Osteoblast (primary cell): Measurements from ENCODE around the gene CSF3. TPM values are rescaled to one million over a fixed set of nuclear protein-coding genes. Genes with fewer than 3 reads are reported as not detected.
A peak's percentile ranks its signal among the peaks of the same experiment; 100 is the strongest.

ENCODE experiments used
- DNase-seq: peaks from one replicate; pipeline ENCODE4 v3.0.0; 2011; ENCODE audit warnings: low spot score, mixed read lengths; ENCODE audit not compliant: insufficient read length; ENCODE audit errors: missing footprints
- H2AFZ ChIP-seq: 2 replicates; pipeline ENCODE4 v1.6.0; 2011; ENCODE audit warnings: mild to moderate bottlenecking, low read length
- H3K27ac ChIP-seq: 2 replicates; pipeline ENCODE4 v1.5.1; 2011; ENCODE audit warnings: mild to moderate bottlenecking, low read depth, low read length, moderate library complexity
- H3K27me3 ChIP-seq: 2 replicates; pipeline ENCODE4 v1.6.0; 2012; ENCODE audit warnings: mild to moderate bottlenecking, control low read depth, inconsistent platforms, low read length, moderate library complexity; ENCODE audit not compliant: insufficient read depth
- H3K36me3 ChIP-seq: 2 replicates; pipeline ENCODE4 v1.5.1; 2011; ENCODE audit warnings: mild to moderate bottlenecking, low read length, control low read depth, moderate library complexity; ENCODE audit not compliant: insufficient read depth
- H3K4me1 ChIP-seq: 2 replicates; pipeline ENCODE4 v1.5.1; 2011; ENCODE audit warnings: mild to moderate bottlenecking, low read length, control low read depth, moderate library complexity; ENCODE audit not compliant: insufficient read depth
- H3K4me2 ChIP-seq: 2 replicates; pipeline ENCODE4 v1.6.0; 2011; ENCODE audit warnings: mild to moderate bottlenecking, low read length; ENCODE audit not compliant: insufficient read depth
- H3K4me3 ChIP-seq: fragments of 200-600 bp; sonication (generic); 3 replicates; pipeline ENCODE4 v1.5.1; 2012; ENCODE audit warnings: mild to moderate bottlenecking, low read length, inconsistent platforms; ENCODE audit not compliant: insufficient read depth
- H3K79me2 ChIP-seq: 2 replicates; pipeline ENCODE4 v1.6.0; 2012; ENCODE audit warnings: mild to moderate bottlenecking, low read length, control low read depth, inconsistent platforms; ENCODE audit not compliant: insufficient read depth
- H3K9me3 ChIP-seq: 2 replicates; pipeline ENCODE4 v1.5.1; 2011; ENCODE audit warnings: low read depth, low read length, control low read depth
- H4K20me1 ChIP-seq: 2 replicates; pipeline ENCODE4 v1.6.0; 2012; ENCODE audit warnings: mild to moderate bottlenecking, low read length, control low read depth; ENCODE audit not compliant: insufficient read depth
- CTCF ChIP-seq: IDR thresholded peaks from 2 replicates; pipeline ENCODE4 v1.5.1; 2011; ENCODE audit warnings: mild to moderate bottlenecking, low read depth, low read length, moderate library complexity; ENCODE audit errors: extremely low read depth
- total RNA-seq: library from RNA; depleted of rRNA; stranded (reverse); fragments of >200 nt; gene quantifications from 2 replicates; pipeline ENCODE4 v1.2.3, GENCODE V29; 2012

The CSF3 gene
- total RNA-seq, 1 donor: not detected

GRCh38 chr17:40035162-40035559 lies 19.9 kb downstream of the CSF3 start:
- Histone ChIP-seq H3K4me3 (no peak overlapping the region), H3K27me3 (no peaks in the 10 kb centered on the region), H3K27ac (no peak overlapping the region), H4K20me1 (no peaks in the 10 kb centered on the region), H3K79me2 (no peaks in the 10 kb centered on the region), H3K4me1 (peaks cover 8% of the 10 kb centered on the region), H3K4me2 (no peak overlapping the region), H3K9me3 (no peaks in the 10 kb centered on the region), H3K36me3 (peaks cover 41% of the 10 kb centered on the region), H2AFZ (no peak overlapping the region)
- DNase-seq: peak; percentile 89
- peak; percentile 75 for TF ChIP-seq CTCF

- Histone ChIP-seq H3K9me3 (no peaks in the 10 kb centered on the region), H3K79me2 (no peaks in the 10 kb centered on the region), H2AFZ (peak overlapping the region; percentile 47), H3K27ac (peak overlapping the region; percentile 46), H3K36me3 (peaks cover 15% of the 10 kb centered on the region), H3K27me3 (no peaks in the 10 kb centered on the region), H3K4me1 (peaks cover 8% of the 10 kb centered on the region), H3K4me2 (peak overlapping the region; percentile 38), H3K4me3 (no peak overlapping the region), H4K20me1 (no peaks in the 10 kb centered on the region)
- DNase-seq: peak; percentile 92
- peak; percentile 95 for TF ChIP-seq CTCF
These were observed 23.8 kb downstream of the CSF3 start for GRCh38 chr17:40038882-40039513.

GRCh38 chr17:40041196-40041595 lies 26.0 kb downstream of the CSF3 start:
- no peaks in the 10 kb centered on the region for H3K27me3 ChIP-seq
- H2AFZ ChIP-seq: no peak overlapping the region
- H3K27ac ChIP-seq: no peak overlapping the region
- no peak overlapping the region for H3K4me2 ChIP-seq
- H3K4me1 ChIP-seq: peaks cover 8% of the 10 kb centered on the region
- H3K36me3 ChIP-seq: peaks cover 5% of the 10 kb centered on the region
- no peaks in the 10 kb centered on the region for H4K20me1 ChIP-seq
- no peak overlapping the region for H3K4me3 ChIP-seq
- DNase-seq: no peak
- H3K79me2 ChIP-seq: no peaks in the 10 kb centered on the region
- H3K9me3 ChIP-seq: no peaks in the 10 kb centered on the region
- TF ChIP-seq CTCF: no peak

- Histone ChIP-seq H3K4me3 (no peak overlapping the region), H2AFZ (peak overlapping the region; percentile 41), H4K20me1 (no peaks in the 10 kb centered on the region)
These were observed 41.3 kb downstream of the CSF3 start for GRCh38 chr17:40056379-40057015.

More at GRCh38 chr17:40056379-40057015, 41.3 kb downstream of the CSF3 start:
- Histone ChIP-seq H3K9me3 (no peaks in the 10 kb centered on the region), H3K36me3 (peaks cover 10% of the 10 kb centered on the region), H3K27ac (no peak overlapping the region), H3K79me2 (peaks cover 14% of the 10 kb centered on the region), H3K27me3 (no peaks in the 10 kb centered on the region), H3K4me1 (peaks cover 19% of the 10 kb centered on the region), H3K4me2 (no peak overlapping the region)
- DNase-seq: no peak
- no peak for TF ChIP-seq CTCF
